ENCODE results near the gene MSL3B.
"Not testable (repeated sequence)": the region's sequence is repeated elsewhere in the genome, so short reads cannot be mapped to it uniquely, and the experiment has no call there.

The MSL3B gene

GRCh38 chr2:233901884-233902283 is 33.7 kb upstream of the MSL3B start:
- ChIA-PET POLR2A (no interaction called here), CTCF (no interaction called here)
- DNase-seq (ENCODE audit: extremely low spot score): no peak
- TF ChIP-seq CTBP1 (IDR thresholded peaks at IDR 0.05; ENCODE audit: borderline replicate concordance) (no peak), PKNOX1 (IDR thresholded peaks at IDR 0.05) (no peak)

- CTCF ChIA-PET: no interaction called here
- DNase-seq (ENCODE audit: extremely low spot score): no peak
- TF ChIP-seq LEF1 (IDR thresholded peaks at IDR 0.05; ENCODE audit: borderline replicate concordance): no peak
- TF ChIP-seq TARDBP (IDR thresholded peaks at IDR 0.05): no peak
- TF ChIP-seq FOXK2 (IDR thresholded peaks at IDR 0.05): no peak
- no peak for TF ChIP-seq SUZ12 (IDR thresholded peaks at IDR 0.05)
- no peak for TF ChIP-seq NFRKB (IDR thresholded peaks at IDR 0.05)
- no peak for TF ChIP-seq L3MBTL2 (conservative IDR thresholded peaks at IDR 0.05)
- TF ChIP-seq CTBP1 (IDR thresholded peaks at IDR 0.05; ENCODE audit: borderline replicate concordance): no peak
- no peak for TF ChIP-seq ARNT (IDR thresholded peaks at IDR 0.05)
- no peak for TF ChIP-seq FOXM1 (IDR thresholded peaks at IDR 0.05; ENCODE audit: borderline replicate concordance)
- POLR2A ChIA-PET: no interaction called here
These were observed 33.2 kb upstream of the MSL3B start for GRCh38 chr2:233901367-233901766.

- POLR2A ChIA-PET; DNase-seq (ENCODE audit: extremely low spot score); CTCF ChIA-PET: not testable (repeated sequence)
These were observed 28.1 kb upstream of the MSL3B start for GRCh38 chr2:233896253-233896652.

- ChIA-PET CTCF (no interaction called here), POLR2A (no interaction called here)
- no peak for DNase-seq (ENCODE audit: extremely low spot score)
- TF ChIP-seq SP1 (IDR thresholded peaks at IDR 0.05): no peak
- TF ChIP-seq ELF4 (IDR thresholded peaks at IDR 0.05): no peak
- TF ChIP-seq TARDBP (IDR thresholded peaks at IDR 0.05): no peak
- no peak for TF ChIP-seq FOXK2 (IDR thresholded peaks at IDR 0.05)
These were observed 24.6 kb upstream of the MSL3B start for GRCh38 chr2:233892793-233893192.

DNA sequence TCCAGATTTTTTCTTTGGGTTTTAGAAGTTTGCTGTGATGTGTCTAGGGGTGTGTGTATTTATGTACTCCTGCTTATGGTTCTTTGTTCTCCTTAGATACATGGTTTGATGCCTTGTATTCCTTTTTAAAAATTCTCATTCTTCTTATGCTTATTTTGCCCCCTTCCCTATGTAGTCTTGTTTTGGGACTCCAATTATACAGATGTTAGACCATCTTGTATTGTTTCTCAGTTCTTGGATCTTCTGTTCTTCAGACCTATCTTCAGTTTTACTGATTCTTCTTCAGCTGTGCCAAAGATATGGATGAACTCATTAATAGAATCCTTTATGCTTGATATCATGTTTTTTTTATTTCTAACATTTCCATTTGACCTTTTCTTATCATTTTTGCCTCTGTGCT is 14.2 kb upstream of the MSL3B start:
- POLR2A ChIA-PET: no interaction called here
- TF ChIP-seq HDGF (IDR thresholded peaks at IDR 0.05; ENCODE audit: borderline replicate concordance) (no peak), ARNT (IDR thresholded peaks at IDR 0.05) (no peak), NFRKB (IDR thresholded peaks at IDR 0.05) (no peak), LEF1 (IDR thresholded peaks at IDR 0.05; ENCODE audit: borderline replicate concordance) (no peak), BHLHE40 (IDR thresholded peaks at IDR 0.05; ENCODE audit: borderline replicate concordance) (no peak), SUZ12 (IDR thresholded peaks at IDR 0.05) (no peak), CTBP1 (IDR thresholded peaks at IDR 0.05; ENCODE audit: borderline replicate concordance) (no peak), FOXA1 (IDR thresholded peaks at IDR 0.05) (no peak), ZNF384 (IDR thresholded peaks at IDR 0.05) (no peak), SP1 (IDR thresholded peaks at IDR 0.05) (no peak), FOXK2 (IDR thresholded peaks at IDR 0.05) (no peak), PKNOX1 (IDR thresholded peaks at IDR 0.05) (no peak), L3MBTL2 (conservative IDR thresholded peaks at IDR 0.05) (no peak), FOXM1 (IDR thresholded peaks at IDR 0.05; ENCODE audit: borderline replicate concordance) (no peak), ELF4 (IDR thresholded peaks at IDR 0.05) (no peak), TARDBP (IDR thresholded peaks at IDR 0.05) (no peak)
- CTCF ChIA-PET: no interaction called here
- DNase-seq (ENCODE audit: extremely low spot score): no peak

GRCh38 chr2:233872125-233872524 is 3.9 kb upstream of the MSL3B start:
- CTCF ChIA-PET; POLR2A ChIA-PET; DNase-seq (ENCODE audit: extremely low spot score): not testable (repeated sequence)

- CTCF ChIA-PET: no interaction called here
- DNase-seq (ENCODE audit: extremely low spot score): no peak
- no peak for TF ChIP-seq FOXA1 (IDR thresholded peaks at IDR 0.05)
- no peak for TF ChIP-seq SP1 (IDR thresholded peaks at IDR 0.05)
- no peak for TF ChIP-seq PKNOX1 (IDR thresholded peaks at IDR 0.05)
- TF ChIP-seq FOXM1 (IDR thresholded peaks at IDR 0.05; ENCODE audit: borderline replicate concordance): no peak
- no peak for TF ChIP-seq SUZ12 (IDR thresholded peaks at IDR 0.05)
- no peak for TF ChIP-seq L3MBTL2 (conservative IDR thresholded peaks at IDR 0.05)
- no peak for TF ChIP-seq HDGF (IDR thresholded peaks at IDR 0.05; ENCODE audit: borderline replicate concordance)
- TF ChIP-seq TARDBP (IDR thresholded peaks at IDR 0.05): no peak
- TF ChIP-seq FOXK2 (IDR thresholded peaks at IDR 0.05): no peak
- POLR2A ChIA-PET: no interaction called here
These were observed 3.2 kb upstream of the MSL3B start for GRCh38 chr2:233871432-233871831.

- no peak for TF ChIP-seq TARDBP (IDR thresholded peaks at IDR 0.05)
- DNase-seq (ENCODE audit: extremely low spot score): no peak
- POLR2A ChIA-PET: no interaction called here
- CTCF ChIA-PET: interaction anchor here (0.9 to 2.7 kb wide), 2 partner anchors 9 to 12 kb away, joined by 3 to 9 read pairs; partner anchors contain the start of gene HJURP
These were observed 1.7 kb downstream of the MSL3B start for GRCh38 chr2:233866479-233866878.
